Activated CD8-positive, alpha-beta memory T cell treated with anti-CD3 and anti-CD28 coated beads, Interleukin-2, amount 50 U/mL, for 4 hours (primary cell): ENCODE data around the gene LTA4H.

Experiments used
- DNase-seq: peaks from one replicate; pipeline ENCODE4 v3.0.0-alpha.2; 2020

Gene LTA4H

GRCh38 chr12:95953000-95953399, 82.4 kb downstream of the LTA4H start:
- no peak for DNase-seq

GRCh38 chr12:95951515-95951914, 83.9 kb downstream of the LTA4H start:
- no peak for DNase-seq
